Fibroblast of skin of right biceps (primary cell): ENCODE data around the gene ZNF626.
A peak's percentile ranks its signal among the peaks of the same experiment; 100 is the strongest.
"Not testable (repeated sequence)": the region's sequence is repeated elsewhere in the genome, so short reads cannot be mapped to it uniquely, and the experiment has no call there.

ENCODE experiments used
- DNase-seq: peaks from one replicate; pipeline ENCODE4 v3.0.0-alpha.2; 2013

Gene ZNF626

GRCh38 chr19:20661150-20661819, at the start of gene ZNF626:
Gene ZNF626, minus strand, starts transcription at chr19:20661571. Its CDS starts 125 bp downstream, at chr19:20661446.
- DNase-seq: peak; percentile 97

GRCh38 chr19:20669263-20669662, 7.9 kb upstream of the ZNF626 start:
- DNase-seq: no peak

DNA sequence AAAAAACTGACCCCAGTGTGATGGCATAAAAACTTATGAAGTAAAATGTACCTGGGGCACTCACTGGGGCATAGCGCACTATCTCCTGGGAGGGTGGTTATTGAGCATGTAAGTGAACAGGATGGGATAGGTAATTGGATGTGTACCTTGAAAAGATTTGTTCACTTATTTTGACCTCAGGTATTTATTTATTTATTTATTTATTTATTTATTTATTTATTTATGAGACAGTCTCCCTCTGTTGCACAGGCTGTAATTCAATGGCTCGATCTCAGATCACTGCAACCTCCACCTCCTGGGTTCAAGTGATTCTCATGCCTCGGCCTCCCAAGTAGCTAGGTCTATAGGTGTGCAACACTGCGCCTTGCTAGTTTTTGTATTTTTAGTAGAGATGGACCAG, 5.9 kb upstream of the ZNF626 start:
- no peak for DNase-seq

DNA sequence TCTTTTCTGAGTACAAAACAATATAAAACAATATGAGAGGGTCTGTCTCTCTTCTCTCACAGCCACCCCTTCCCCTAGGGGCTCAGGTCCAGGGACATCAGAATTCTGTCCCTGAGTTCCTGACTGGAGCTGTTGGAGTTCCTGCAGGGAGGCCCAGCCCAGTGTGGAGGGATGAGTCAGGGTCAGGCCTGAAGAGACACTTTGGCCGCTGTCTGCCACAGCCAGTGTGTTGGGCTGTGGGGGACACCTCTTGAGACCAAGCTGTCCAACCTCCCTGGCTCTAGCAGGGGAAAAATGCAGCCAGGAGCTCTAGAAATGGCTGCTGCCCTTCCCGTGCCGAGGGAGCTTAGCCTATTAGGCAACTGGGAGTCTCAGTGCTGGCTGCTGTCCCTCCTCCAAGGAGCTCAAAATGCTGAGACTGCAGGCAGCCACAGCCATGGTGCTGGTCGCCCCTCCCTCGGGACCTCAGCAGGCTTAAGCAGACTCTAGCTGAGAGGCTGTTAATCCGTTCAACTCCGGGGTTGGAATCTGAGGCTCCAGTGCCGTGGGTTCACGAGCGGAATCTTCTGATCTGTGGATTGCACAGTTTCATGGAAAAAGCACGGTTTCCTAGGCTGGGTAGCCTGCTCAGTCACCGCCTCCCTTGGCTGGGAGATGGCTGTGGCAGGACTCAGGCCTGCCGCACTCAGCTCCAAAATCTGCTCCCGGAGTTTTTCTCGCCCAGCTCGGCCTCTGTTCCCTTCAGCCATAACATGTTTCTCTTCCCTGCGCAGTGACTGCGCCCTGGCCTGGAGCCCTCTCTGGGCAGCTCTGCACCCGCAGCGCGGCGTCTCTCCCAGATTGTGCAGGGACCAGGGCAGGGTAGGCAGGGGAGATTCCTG, 3.8 kb upstream of the ZNF626 start:
- DNase-seq: peak; percentile 0

GRCh38 chr19:20664475-20664874, 3.1 kb upstream of the ZNF626 start:
- not testable (repeated sequence) for DNase-seq

DNA sequence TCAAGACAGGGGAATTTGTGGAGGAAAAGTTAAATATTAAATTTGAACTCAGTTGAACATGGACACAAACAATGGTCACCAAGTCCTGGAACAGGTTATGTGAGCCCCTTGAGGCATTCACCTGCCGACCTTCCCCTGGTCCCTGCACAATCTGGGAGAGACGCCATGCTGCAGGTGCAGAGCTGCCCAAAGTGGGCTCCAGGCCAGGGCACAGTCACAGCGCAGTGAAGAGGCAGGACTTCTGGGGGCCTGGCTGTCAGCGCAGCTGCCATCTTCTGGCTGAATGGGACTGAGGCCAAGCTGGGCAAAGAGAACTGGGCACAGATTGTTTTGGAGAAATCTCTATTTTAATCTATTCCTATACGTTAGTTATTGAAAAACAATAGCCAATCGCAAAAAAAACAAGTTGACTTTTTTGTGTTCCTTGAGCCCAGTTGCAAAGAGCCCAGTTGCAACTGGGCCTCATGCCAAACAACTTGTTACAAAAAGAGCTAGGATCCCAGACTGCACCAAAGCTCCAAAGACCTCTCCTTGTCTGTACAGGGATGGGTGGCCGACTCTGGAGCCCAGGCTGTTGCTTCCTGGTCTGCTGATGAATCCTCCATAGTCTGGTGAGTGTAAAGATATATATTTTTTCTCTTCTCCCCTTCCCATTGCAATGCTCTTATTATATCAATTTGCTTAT, 1.2 kb upstream of the ZNF626 start:
- DNase-seq: no peak

DNA sequence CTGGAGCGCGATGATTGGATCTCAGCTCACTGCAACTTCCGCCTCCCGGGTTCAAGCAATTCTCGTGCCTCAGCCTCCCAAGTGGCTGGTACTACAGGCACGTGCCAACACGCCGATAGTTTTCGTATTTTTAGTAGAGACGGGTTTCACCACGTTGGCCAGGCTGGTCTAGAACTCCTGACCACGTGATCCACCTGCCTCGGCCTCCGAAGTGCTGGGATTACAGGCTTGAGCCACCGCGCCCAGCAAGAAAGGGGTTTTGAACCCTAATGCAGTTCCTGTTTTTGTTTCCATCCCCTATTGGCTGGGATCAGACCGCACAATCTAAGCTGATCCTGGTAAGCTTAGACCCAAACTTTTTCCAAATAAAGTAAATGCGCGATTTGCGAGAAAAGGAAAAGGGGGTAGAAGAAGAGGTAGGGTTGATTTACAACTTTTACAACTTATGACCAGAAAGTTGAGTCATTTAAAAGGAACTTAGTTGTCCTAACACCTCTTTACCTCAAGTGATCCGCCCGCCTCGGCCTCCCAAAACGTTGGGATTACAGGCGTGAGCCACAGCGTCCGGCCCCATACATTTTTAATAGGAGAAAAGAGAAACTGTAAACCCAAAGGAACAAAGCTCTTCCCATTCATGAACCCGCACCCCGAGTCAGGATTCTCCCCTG, 764 bp downstream of the ZNF626 start:
- peak; percentile 22 for DNase-seq

GRCh38 chr19:20640545-20640944, 20.8 kb downstream of the ZNF626 start:
- no peak for DNase-seq

- no peak for DNase-seq
Measured at GRCh38 chr19:20640023-20640422, 21.3 kb downstream of the ZNF626 start.

DNA sequence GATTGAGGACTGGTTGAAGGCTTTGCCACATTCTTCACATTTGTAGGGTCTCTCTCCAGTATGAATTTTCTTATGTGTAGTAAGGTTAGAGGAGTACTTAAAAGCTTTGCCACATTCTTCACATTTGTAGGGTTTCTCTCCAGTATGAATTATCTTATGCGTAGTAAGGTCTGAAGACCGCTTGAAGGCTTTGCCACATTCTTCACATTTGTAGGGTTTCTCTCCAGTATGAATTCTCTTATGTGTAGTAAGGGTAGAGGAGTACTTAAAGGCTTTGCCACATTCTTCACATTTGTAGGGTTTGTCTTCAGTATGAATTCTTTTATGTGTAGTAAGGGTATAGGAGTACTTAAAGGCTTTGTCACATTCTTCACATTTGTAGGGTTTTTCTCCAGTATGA, 36.8 kb downstream of the ZNF626 start:
- not testable (repeated sequence) for DNase-seq

DNA sequence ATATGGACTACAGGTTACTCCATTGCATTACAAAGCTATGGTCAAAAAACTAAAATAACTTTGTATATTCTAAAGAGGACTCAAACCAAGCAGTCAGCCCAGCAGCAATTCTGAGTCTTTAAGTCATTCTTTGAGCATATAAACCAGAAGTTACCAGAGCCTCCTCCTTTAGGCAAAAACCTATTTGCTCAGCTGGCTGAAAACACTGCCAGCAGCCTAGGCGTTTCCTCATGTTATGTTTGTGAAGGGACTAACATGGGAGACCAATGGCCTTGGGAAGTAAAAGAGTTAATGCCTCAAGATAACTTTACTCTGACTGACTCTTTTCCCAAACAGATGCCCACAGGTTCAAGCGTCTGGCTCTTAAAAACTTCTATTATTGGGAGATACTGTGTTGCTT, 45.3 kb downstream of the ZNF626 start:
- DNase-seq: no peak

DNA sequence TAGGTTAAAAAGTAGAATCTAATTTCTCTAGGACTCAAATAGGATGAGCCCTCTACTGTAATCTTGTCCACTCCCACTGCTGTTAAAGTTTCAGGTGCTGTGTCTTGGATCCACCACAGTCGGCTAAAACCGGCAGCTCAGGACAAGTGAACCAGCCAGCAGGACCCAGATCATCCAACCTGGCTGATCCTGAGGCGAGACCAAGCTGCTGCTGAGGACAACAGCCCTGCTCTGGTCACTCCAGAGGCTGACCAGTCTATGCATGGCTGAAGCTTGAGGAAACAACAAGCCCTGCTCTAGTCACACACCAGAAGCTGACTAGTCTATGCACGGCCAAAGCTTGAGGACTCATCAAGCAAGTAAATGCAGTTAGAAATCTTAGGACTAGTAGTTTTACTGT, 46.4 kb downstream of the ZNF626 start:
- not testable (repeated sequence) for DNase-seq

- DNase-seq: no peak
Measured at GRCh38 chr19:20612711-20613316, 48.6 kb downstream of the ZNF626 start.

- no peak for DNase-seq
Measured at GRCh38 chr19:20611866-20612265, 49.5 kb downstream of the ZNF626 start.

- DNase-seq: no peak
Measured at GRCh38 chr19:20607943-20608342, 53.4 kb downstream of the ZNF626 start.
